ENCODE data around the gene MRPS18A.

GRCh38 chr6:43644940-43645612 lies 42.5 kb downstream of the MRPS18A start, which contains the start of gene RSPH9:
- TF ChIP-seq CTCF (conservative IDR thresholded peaks at IDR 0.05 in 1 of 2, IDR thresholded peaks at IDR 0.05 in 1 of 2; ENCODE audit: extremely low read depth in 1 of 2, insufficient read depth in 1 of 2, low read depth in 1 of 2, low read length in 2 of 2) (no peak), EZH2 (IDR thresholded peaks at IDR 0.05; ENCODE audit: borderline replicate concordance, low read length) (no peak)
